HUES6 (cell line): ENCODE results near the gene SLC22A13.
"Not testable (repeated sequence)": the region's sequence is repeated elsewhere in the genome, so short reads cannot be mapped to it uniquely, and the experiment has no call there.

Experiments
- H3K27ac ChIP-seq: 2 replicates; pipeline ENCODE4 v1.7.0; 2013; ENCODE audit warnings: low read depth, mild to moderate bottlenecking, low read length, inconsistent platforms
- H3K27me3 ChIP-seq: 2 replicates; pipeline ENCODE4 v1.6.1; 2013; ENCODE audit warnings: low read length; ENCODE audit not compliant: control insufficient read depth, insufficient read depth
- H3K36me3 ChIP-seq: 2 replicates; pipeline ENCODE4 v1.6.1; 2013; ENCODE audit warnings: low read length; ENCODE audit not compliant: control insufficient read depth, insufficient read depth
- H3K4me1 ChIP-seq: 2 replicates; pipeline ENCODE4 v1.6.1; 2013; ENCODE audit warnings: low read length; ENCODE audit not compliant: control insufficient read depth, insufficient read depth
- H3K4me3 ChIP-seq: 2 replicates; pipeline ENCODE4 v1.5.1; 2013; ENCODE audit warnings: low read depth, low read length
- H3K9ac ChIP-seq: one replicate; pipeline ENCODE4 v1.6.1; 2013; ENCODE audit warnings: mild to moderate bottlenecking, low read length
- H3K9me3 ChIP-seq: 2 replicates; pipeline ENCODE4 v1.6.1; 2013; ENCODE audit warnings: low read depth, low read length; ENCODE audit not compliant: control insufficient read depth, insufficient read depth

SLC22A13 gene

GRCh38 chr3:38276917-38277630, 11.5 kb downstream of the SLC22A13 start:
- Histone ChIP-seq H3K36me3 (no peaks in the 10 kb centered on the region), H3K4me3 (no peak overlapping the region), H3K9me3 (no peaks in the 10 kb centered on the region), H3K4me1 (no peaks in the 10 kb centered on the region), H3K27me3 (no peaks in the 10 kb centered on the region), H3K9ac (no peak overlapping the region), H3K27ac (no peak overlapping the region)

- H3K27ac ChIP-seq, result no peak overlapping the region
- H3K9me3 ChIP-seq, result no peaks in the 10 kb centered on the region
- H3K36me3 ChIP-seq, result no peaks in the 10 kb centered on the region
- no peaks in the 10 kb centered on the region for H3K27me3 ChIP-seq
- H3K9ac ChIP-seq, result no peak overlapping the region
- no peaks in the 10 kb centered on the region for H3K4me1 ChIP-seq
- no peak overlapping the region for H3K4me3 ChIP-seq
Observed at GRCh38 chr3:38278841-38279240, 13.2 kb downstream of the SLC22A13 start.

GRCh38 chr3:38281895-38282686, 16.5 kb downstream of the SLC22A13 start, which contains the start of gene SLC22A14:
Gene SLC22A14, plus strand, starts transcription at chr3:38282294. Its CDS starts 23,733 bp downstream, at chr3:38306027.
- no peak within 1 kb of the TSS for H3K9ac ChIP-seq
- no peaks in the 10 kb centered on the region for H3K4me1 ChIP-seq
- no peaks in the 10 kb centered on the region for H3K36me3 ChIP-seq
- H3K9me3 ChIP-seq, result no peaks in the 10 kb centered on the region
- H3K4me3 ChIP-seq, result no peak within 1 kb of the TSS
- H3K27ac ChIP-seq, result no peak within 1 kb of the TSS
- H3K27me3 ChIP-seq, result no peaks in the 10 kb centered on the region

- Histone ChIP-seq H3K4me3 (no peak overlapping the region), H3K9me3 (no peaks in the 10 kb centered on the region), H3K27me3 (no peaks in the 10 kb centered on the region), H3K4me1 (no peaks in the 10 kb centered on the region), H3K9ac (no peak overlapping the region), H3K27ac (no peak overlapping the region), H3K36me3 (no peaks in the 10 kb centered on the region)
Observed at GRCh38 chr3:38283810-38284755, 18.5 kb downstream of the SLC22A13 start.

- H3K4me3 ChIP-seq, result no peak overlapping the region
- H3K27ac ChIP-seq, result no peak overlapping the region
- no peak overlapping the region for H3K9ac ChIP-seq
- H3K9me3 ChIP-seq, result no peaks in the 10 kb centered on the region
- no peaks in the 10 kb centered on the region for H3K36me3 ChIP-seq
- H3K4me1 ChIP-seq, result no peaks in the 10 kb centered on the region
- H3K27me3 ChIP-seq, result no peaks in the 10 kb centered on the region
Observed at GRCh38 chr3:38284756-38285150, 19.1 kb downstream of the SLC22A13 start.

- not testable (repeated sequence) for H3K4me1 ChIP-seq, H3K9ac ChIP-seq
Observed at GRCh38 chr3:38289286-38290217, 23.9 kb downstream of the SLC22A13 start.

GRCh38 chr3:38297053-38297452, 31.4 kb downstream of the SLC22A13 start:
- H3K27me3 ChIP-seq, H3K4me3 ChIP-seq, H3K4me1 ChIP-seq, H3K9ac ChIP-seq, H3K27ac ChIP-seq, H3K9me3 ChIP-seq, H3K36me3 ChIP-seq: not testable (repeated sequence)

More at GRCh38 chr3:38289286-38290217, 23.9 kb downstream of the SLC22A13 start:
- not testable (repeated sequence) for H3K27ac ChIP-seq, H3K4me3 ChIP-seq, H3K27me3 ChIP-seq, H3K36me3 ChIP-seq, H3K9me3 ChIP-seq

GRCh38 chr3:38297537-38297936, 31.9 kb downstream of the SLC22A13 start:
- Histone ChIP-seq H3K36me3 (no peaks in the 10 kb centered on the region), H3K9ac (no peak overlapping the region), H3K27ac (no peak overlapping the region), H3K9me3 (no peaks in the 10 kb centered on the region), H3K27me3 (no peaks in the 10 kb centered on the region), H3K4me3 (no peak overlapping the region), H3K4me1 (no peaks in the 10 kb centered on the region)

- Histone ChIP-seq H3K9ac (no peak overlapping the region), H3K27me3 (no peaks in the 10 kb centered on the region), H3K4me1 (no peaks in the 10 kb centered on the region), H3K4me3 (no peak overlapping the region), H3K9me3 (no peaks in the 10 kb centered on the region), H3K27ac (no peak overlapping the region), H3K36me3 (no peaks in the 10 kb centered on the region)
Observed at GRCh38 chr3:38297947-38298711, 32.5 kb downstream of the SLC22A13 start.
